HG03575 (cell line): ENCODE data around the gene CADM2.

ENCODE experiments used
- ATAC-seq: cut with Tn5 transposase; IDR thresholded peaks from one replicate; pipeline ENCODE4 v1.9.1; 2021; ENCODE audit not compliant: unreplicated experiment, insufficient number of reproducible peaks, low FRiP score; ENCODE audit errors: extremely low read depth

The CADM2 gene

GRCh38 chr3:85376131-85376530 lies 417.3 kb downstream of the CADM2 start:
- no peak for ATAC-seq

- ATAC-seq: no peak
Measured at GRCh38 chr3:85377115-85377514, 418.3 kb downstream of the CADM2 start.

GRCh38 chr3:85384372-85384771 lies 425.6 kb downstream of the CADM2 start:
- no peak for ATAC-seq

GRCh38 chr3:85387913-85388505 lies 429.2 kb downstream of the CADM2 start:
- no peak for ATAC-seq

GRCh38 chr3:85394424-85394823 lies 435.6 kb downstream of the CADM2 start:
- ATAC-seq: no peak

- no peak for ATAC-seq
Measured at GRCh38 chr3:85397434-85397833, 438.6 kb downstream of the CADM2 start.

- no peak for ATAC-seq
Measured at GRCh38 chr3:85426121-85426520, 467.3 kb downstream of the CADM2 start.

- no peak for ATAC-seq
Measured at GRCh38 chr3:85427467-85427866, 468.7 kb downstream of the CADM2 start.

- no peak for ATAC-seq
Measured at GRCh38 chr3:85432081-85432480, 473.3 kb downstream of the CADM2 start.

GRCh38 chr3:85433319-85433718 lies 474.5 kb downstream of the CADM2 start:
- no peak for ATAC-seq

- no peak for ATAC-seq
Measured at GRCh38 chr3:85455561-85456200, 496.9 kb downstream of the CADM2 start.

- no peak for ATAC-seq
Measured at GRCh38 chr3:85474241-85474640, 515.5 kb downstream of the CADM2 start.

GRCh38 chr3:85475346-85475745 lies 516.6 kb downstream of the CADM2 start:
- no peak for ATAC-seq

- no peak for ATAC-seq
Measured at GRCh38 chr3:85476891-85477495, 518.2 kb downstream of the CADM2 start.

GRCh38 chr3:85481411-85482212 lies 522.8 kb downstream of the CADM2 start:
- ATAC-seq: no peak

GRCh38 chr3:85482213-85482490 lies 523.4 kb downstream of the CADM2 start:
- no peak for ATAC-seq

GRCh38 chr3:85483986-85484385 lies 525.2 kb downstream of the CADM2 start:
- no peak for ATAC-seq

- ATAC-seq: no peak
Measured at GRCh38 chr3:85487375-85487774, 528.6 kb downstream of the CADM2 start.

GRCh38 chr3:85495602-85496001 lies 536.8 kb downstream of the CADM2 start:
- no peak for ATAC-seq

- ATAC-seq: no peak
Measured at GRCh38 chr3:85498177-85498576, 539.4 kb downstream of the CADM2 start.
